Neural progenitor cell (in vitro differentiated cells): ENCODE measurements around the gene TARS1. TPM values are rescaled to one million over a fixed set of nuclear protein-coding genes. Genes with fewer than 3 reads are reported as not detected.

ENCODE experiments used
- DNase-seq: peaks from one replicate; pipeline ENCODE4 v3.0.0-alpha.2; 2016; ENCODE audit warnings: low spot score
- H2AFZ ChIP-seq: fragments of 200-600 bp; sonication (generic); replicated peaks from 2 replicates; pipeline ENCODE4 v1.6.1; 2016; ENCODE audit warnings: antibody characterized with exemption
- H3F3A ChIP-seq: fragments of 200-600 bp; sonication (generic); 2 replicates; pipeline ENCODE4 v1.6.1; 2016; ENCODE audit warnings: antibody characterized with exemption, low read depth
- H3K27ac ChIP-seq: fragments of 200-600 bp; sonication (generic); 2 replicates; pipeline ENCODE4 v1.5.1; 2016; ENCODE audit warnings: mild to moderate bottlenecking
- H3K27me3 ChIP-seq: fragments of 200-600 bp; sonication (generic); 2 replicates; pipeline ENCODE4 v1.6.1; 2016; ENCODE audit warnings: mild to moderate bottlenecking, moderate library complexity
- H3K36me3 ChIP-seq: fragments of 200-600 bp; sonication (generic); 2 replicates; pipeline ENCODE4 v1.5.1; 2016
- H3K4me1 ChIP-seq: fragments of 200-600 bp; sonication (generic); 2 replicates; pipeline ENCODE4 v1.6.1; 2016; ENCODE audit warnings: mixed run types
- H3K4me2 ChIP-seq: fragments of 200-600 bp; sonication (generic); 2 replicates; pipeline ENCODE4 v1.6.1; 2016
- H3K4me3 ChIP-seq: fragments of 200-600 bp; sonication (generic); 2 replicates; pipeline ENCODE4 v1.5.1; 2016
- H3K79me2 ChIP-seq: fragments of 200-600 bp; sonication (generic); 2 replicates; pipeline ENCODE4 v1.6.1; 2016; ENCODE audit warnings: low read depth
- H3K9ac ChIP-seq: fragments of 200-600 bp; sonication (generic); 2 replicates; pipeline ENCODE4 v1.6.1; 2016
- H3K9me3 ChIP-seq: fragments of 200-600 bp; sonication (generic); 2 replicates; pipeline ENCODE4 v1.5.1; 2016; ENCODE audit warnings: low read depth
- H4K20me1 ChIP-seq: fragments of 200-600 bp; sonication (generic); 2 replicates; pipeline ENCODE4 v1.6.1; 2016; ENCODE audit warnings: low read depth
- H3K27ac Mint-ChIP-seq: 3 replicates; pipeline ENCODE4 v1.8.0; 2021; ENCODE audit warnings: mixed read lengths
- H3K27me3 Mint-ChIP-seq: 2 replicates; pipeline ENCODE4 v1.8.0; 2022; ENCODE audit warnings: low read depth, mild to moderate bottlenecking, inconsistent platforms, moderate library complexity, mixed read lengths; ENCODE audit not compliant: insufficient read depth
- H3K36me3 Mint-ChIP-seq: 3 replicates; pipeline ENCODE4 v1.8.0; 2021; ENCODE audit warnings: mixed read lengths
- H3K4me1 Mint-ChIP-seq: 3 replicates; pipeline ENCODE4 v1.8.0; 2021; ENCODE audit warnings: mixed read lengths
- H3K4me3 Mint-ChIP-seq: 3 replicates; pipeline ENCODE4 v1.8.0; 2021; ENCODE audit warnings: mild to moderate bottlenecking, moderate library complexity, mixed read lengths
- H3K9me3 Mint-ChIP-seq: 3 replicates; pipeline ENCODE4 v1.8.0; 2020; ENCODE audit warnings: mixed read lengths
- EZH2 ChIP-seq: fragments of 200-600 bp; sonication (generic); IDR thresholded peaks from 2 replicates; pipeline ENCODE4 v1.6.1; 2017; ENCODE audit warnings: antibody characterized with exemption, mild to moderate bottlenecking, moderate library complexity
- EZH2phosphoT487 ChIP-seq: fragments of 200-600 bp; sonication (generic); IDR thresholded peaks from 2 replicates; pipeline ENCODE4 v1.6.1; 2017; ENCODE audit warnings: antibody characterized with exemption
- total RNA-seq: library from RNA; depleted of rRNA; stranded (reverse); fragments of >200 nt; gene quantifications from 2 replicates; pipeline ENCODE4 v1.2.3, GENCODE V29; 2015; ENCODE audit warnings: low replicate concordance
- TF ChIP-seq, protein P1 (sequence below): fragments of 200-600 bp; sonication (generic); IDR thresholded peaks from 2 replicates; pipeline ENCODE4 v1.5.1; 2017; ENCODE audit warnings: antibody characterized with exemption, mild to moderate bottlenecking

TARS1 gene
- total RNA-seq, 1 donor from 2014 or later, result 123 TPM

- H3K4me3 Mint-ChIP-seq, result no peak overlapping the region
- Histone ChIP-seq H3F3A (no peaks in the 10 kb centered on the region), H3K36me3 (no peaks in the 10 kb centered on the region), H3K4me1 (no peaks in the 10 kb centered on the region), H2AFZ (no peak overlapping the region), H3K27ac (no peak overlapping the region), H3K9ac (no peak overlapping the region), H3K4me3 (no peak overlapping the region), H4K20me1 (no peaks in the 10 kb centered on the region), H3K27me3 (no peaks in the 10 kb centered on the region), H3K4me2 (no peak overlapping the region), H3K79me2 (no peaks in the 10 kb centered on the region), H3K9me3 (no peaks in the 10 kb centered on the region)
- TF ChIP-seq, protein P1, sequence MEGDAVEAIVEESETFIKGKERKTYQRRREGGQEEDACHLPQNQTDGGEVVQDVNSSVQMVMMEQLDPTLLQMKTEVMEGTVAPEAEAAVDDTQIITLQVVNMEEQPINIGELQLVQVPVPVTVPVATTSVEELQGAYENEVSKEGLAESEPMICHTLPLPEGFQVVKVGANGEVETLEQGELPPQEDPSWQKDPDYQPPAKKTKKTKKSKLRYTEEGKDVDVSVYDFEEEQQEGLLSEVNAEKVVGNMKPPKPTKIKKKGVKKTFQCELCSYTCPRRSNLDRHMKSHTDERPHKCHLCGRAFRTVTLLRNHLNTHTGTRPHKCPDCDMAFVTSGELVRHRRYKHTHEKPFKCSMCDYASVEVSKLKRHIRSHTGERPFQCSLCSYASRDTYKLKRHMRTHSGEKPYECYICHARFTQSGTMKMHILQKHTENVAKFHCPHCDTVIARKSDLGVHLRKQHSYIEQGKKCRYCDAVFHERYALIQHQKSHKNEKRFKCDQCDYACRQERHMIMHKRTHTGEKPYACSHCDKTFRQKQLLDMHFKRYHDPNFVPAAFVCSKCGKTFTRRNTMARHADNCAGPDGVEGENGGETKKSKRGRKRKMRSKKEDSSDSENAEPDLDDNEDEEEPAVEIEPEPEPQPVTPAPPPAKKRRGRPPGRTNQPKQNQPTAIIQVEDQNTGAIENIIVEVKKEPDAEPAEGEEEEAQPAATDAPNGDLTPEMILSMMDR, result no peak
- TF ChIP-seq EZH2, result no peak
- no peak for TF ChIP-seq EZH2phosphoT487
- no peaks in the 10 kb centered on the region for H3K4me1 Mint-ChIP-seq
- no peaks in the 10 kb centered on the region for H3K27me3 Mint-ChIP-seq
- H3K27ac Mint-ChIP-seq, result no peak overlapping the region
- no peak for DNase-seq
- H3K36me3 Mint-ChIP-seq, result no peaks in the 10 kb centered on the region
- H3K9me3 Mint-ChIP-seq, result no peaks in the 10 kb centered on the region
These were observed 24.9 kb upstream of the TARS1 start for GRCh38 chr5:33415811-33416354.

- Mint-ChIP-seq H3K4me1 (no peaks in the 10 kb centered on the region), H3K4me3 (no peak overlapping the region), H3K27me3 (no peaks in the 10 kb centered on the region), H3K27ac (no peak overlapping the region), H3K36me3 (no peaks in the 10 kb centered on the region), H3K9me3 (no peaks in the 10 kb centered on the region)
- no peak for DNase-seq
- TF ChIP-seq, protein P1, result no peak
- TF ChIP-seq EZH2, result no peak
- TF ChIP-seq EZH2phosphoT487, result no peak
- H3K9me3 ChIP-seq, result no peaks in the 10 kb centered on the region
- H3F3A ChIP-seq, result no peaks in the 10 kb centered on the region
- no peaks in the 10 kb centered on the region for H3K36me3 ChIP-seq
- no peaks in the 10 kb centered on the region for H4K20me1 ChIP-seq
- H3K4me2 ChIP-seq, result no peak overlapping the region
- H3K4me3 ChIP-seq, result no peak overlapping the region
- H3K9ac ChIP-seq, result no peak overlapping the region
- H3K79me2 ChIP-seq, result no peaks in the 10 kb centered on the region
- H3K4me1 ChIP-seq, result no peaks in the 10 kb centered on the region
- H3K27ac ChIP-seq, result no peak overlapping the region
- H2AFZ ChIP-seq, result no peak overlapping the region
- H3K27me3 ChIP-seq, result no peaks in the 10 kb centered on the region
These were observed 23.1 kb upstream of the TARS1 start for GRCh38 chr5:33417632-33418031.

- no peaks in the 10 kb centered on the region for H3K79me2 ChIP-seq
- no peaks in the 10 kb centered on the region for H3K36me3 ChIP-seq
- Mint-ChIP-seq H3K27ac (no peak overlapping the region), H3K27me3 (no peaks in the 10 kb centered on the region), H3K9me3 (no peaks in the 10 kb centered on the region), H3K4me3 (no peak overlapping the region), H3K4me1 (no peaks in the 10 kb centered on the region), H3K36me3 (no peaks in the 10 kb centered on the region)
- H2AFZ ChIP-seq, result no peak overlapping the region
- no peaks in the 10 kb centered on the region for H3K27me3 ChIP-seq
- H3F3A ChIP-seq, result no peaks in the 10 kb centered on the region
- H4K20me1 ChIP-seq, result no peaks in the 10 kb centered on the region
- no peak for DNase-seq
- H3K4me1 ChIP-seq, result no peaks in the 10 kb centered on the region
- no peak overlapping the region for H3K27ac ChIP-seq
- TF ChIP-seq EZH2phosphoT487, result no peak
- TF ChIP-seq, protein P1, result no peak
- no peak for TF ChIP-seq EZH2
- no peaks in the 10 kb centered on the region for H3K9me3 ChIP-seq
- no peak overlapping the region for H3K4me3 ChIP-seq
- H3K9ac ChIP-seq, result no peak overlapping the region
- no peak overlapping the region for H3K4me2 ChIP-seq
These were observed 19.8 kb upstream of the TARS1 start for GRCh38 chr5:33420946-33421345.
